ENCODE results near the gene SMARCA4.

Gene SMARCA4

GRCh38 chr19:11007962-11008532 lies 47.2 kb downstream of the SMARCA4 start:
- peaks cover 26% of the 10 kb centered on the region for H3K36me3 ChIP-seq (ENCODE audit: control insufficient read depth, insufficient read depth, low read length)
- no peak overlapping the region for H3K4me3 ChIP-seq (replicated peaks; ENCODE audit: low read depth, low read length)
- no peak for TF ChIP-seq CTCF (IDR thresholded peaks at IDR 0.05; ENCODE audit: insufficient read depth, low read length, poor library complexity, severe bottlenecking)
- no peaks in the 10 kb centered on the region for H3K27me3 ChIP-seq (replicated peaks; ENCODE audit: control insufficient read depth, insufficient read depth, low read length)
- no peak for DNase-seq (ENCODE audit: extremely low read depth, insufficient read length)

GRCh38 chr19:11010041-11010440 lies 49.2 kb downstream of the SMARCA4 start:
- H3K27me3 ChIP-seq (replicated peaks; ENCODE audit: control insufficient read depth, insufficient read depth, low read length): no peaks in the 10 kb centered on the region
- H3K36me3 ChIP-seq (ENCODE audit: control insufficient read depth, insufficient read depth, low read length): peaks cover 36% of the 10 kb centered on the region
- H3K4me3 ChIP-seq (replicated peaks; ENCODE audit: low read depth, low read length): no peak overlapping the region
- TF ChIP-seq CTCF (IDR thresholded peaks at IDR 0.05; ENCODE audit: insufficient read depth, low read length, poor library complexity, severe bottlenecking): no peak
- DNase-seq (ENCODE audit: extremely low read depth, insufficient read length): no peak

GRCh38 chr19:11012507-11012906 lies 51.7 kb downstream of the SMARCA4 start:
- DNase-seq (ENCODE audit: extremely low read depth, insufficient read length): no peak
- Histone ChIP-seq H3K27me3 (replicated peaks; ENCODE audit: control insufficient read depth, insufficient read depth, low read length) (no peaks in the 10 kb centered on the region), H3K36me3 (ENCODE audit: control insufficient read depth, insufficient read depth, low read length) (peaks cover 43% of the 10 kb centered on the region), H3K4me3 (replicated peaks; ENCODE audit: low read depth, low read length) (no peak overlapping the region)
- no peak for TF ChIP-seq CTCF (IDR thresholded peaks at IDR 0.05; ENCODE audit: insufficient read depth, low read length, poor library complexity, severe bottlenecking)

- H3K4me3 ChIP-seq (replicated peaks; ENCODE audit: low read depth, low read length): no peak overlapping the region
- no peak for DNase-seq (ENCODE audit: extremely low read depth, insufficient read length)
- TF ChIP-seq CTCF (IDR thresholded peaks at IDR 0.05; ENCODE audit: insufficient read depth, low read length, poor library complexity, severe bottlenecking): no peak
- peaks cover 44% of the 10 kb centered on the region for H3K36me3 ChIP-seq (ENCODE audit: control insufficient read depth, insufficient read depth, low read length)
- H3K27me3 ChIP-seq (replicated peaks; ENCODE audit: control insufficient read depth, insufficient read depth, low read length): no peaks in the 10 kb centered on the region
Observed at GRCh38 chr19:11013771-11014170, 52.9 kb downstream of the SMARCA4 start.

DNA sequence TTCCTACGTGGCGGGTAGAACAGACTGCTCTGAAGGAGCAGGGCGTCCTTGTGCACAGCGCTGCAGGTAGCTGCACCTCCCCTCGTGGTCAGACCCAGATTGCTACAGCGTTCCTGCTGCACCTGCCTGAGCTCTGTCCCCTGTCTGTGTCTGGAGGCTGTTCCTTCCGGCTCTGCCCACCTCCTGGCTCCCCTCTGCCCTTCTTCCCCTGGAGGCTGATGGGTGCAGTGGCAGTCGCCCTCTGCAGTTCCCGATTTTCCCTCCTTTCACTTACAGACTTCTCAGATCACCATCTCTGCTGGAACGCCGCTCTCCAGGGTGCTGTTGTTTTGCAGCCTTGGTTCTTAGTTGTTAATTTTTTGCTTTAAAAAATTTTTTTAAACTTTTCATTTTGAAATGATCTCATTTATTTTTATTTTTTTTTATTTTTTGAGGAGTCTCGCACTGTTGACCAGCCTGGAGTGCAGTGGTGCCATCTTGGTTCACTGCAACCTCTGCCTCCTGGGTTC lies 53.6 kb downstream of the SMARCA4 start:
- no peak for DNase-seq (ENCODE audit: extremely low read depth, insufficient read length)
- Histone ChIP-seq H3K27me3 (replicated peaks; ENCODE audit: control insufficient read depth, insufficient read depth, low read length) (no peaks in the 10 kb centered on the region), H3K36me3 (ENCODE audit: control insufficient read depth, insufficient read depth, low read length) (peaks cover 46% of the 10 kb centered on the region), H3K4me3 (replicated peaks; ENCODE audit: low read depth, low read length) (no peak overlapping the region)
- no peak for TF ChIP-seq CTCF (IDR thresholded peaks at IDR 0.05; ENCODE audit: insufficient read depth, low read length, poor library complexity, severe bottlenecking)

GRCh38 chr19:11016631-11017030 lies 55.8 kb downstream of the SMARCA4 start:
- Histone ChIP-seq H3K36me3 (ENCODE audit: control insufficient read depth, insufficient read depth, low read length) (peaks cover 48% of the 10 kb centered on the region), H3K4me3 (replicated peaks; ENCODE audit: low read depth, low read length) (no peak overlapping the region), H3K27me3 (replicated peaks; ENCODE audit: control insufficient read depth, insufficient read depth, low read length) (no peaks in the 10 kb centered on the region)
- DNase-seq (ENCODE audit: extremely low read depth, insufficient read length): no peak
- TF ChIP-seq CTCF (IDR thresholded peaks at IDR 0.05; ENCODE audit: insufficient read depth, low read length, poor library complexity, severe bottlenecking): no peak
